ENCODE data around the gene PPP3CA. TPM values are rescaled to one million over a fixed set of nuclear protein-coding genes. Genes with fewer than 3 reads are reported as not detected.
"Not testable (repeated sequence)": the region's sequence is repeated elsewhere in the genome, so short reads cannot be mapped to it uniquely, and the experiment has no call there.

The PPP3CA gene
- total RNA-seq, 2 donors from 2014 or later = 71.3 to 142 TPM

DNA sequence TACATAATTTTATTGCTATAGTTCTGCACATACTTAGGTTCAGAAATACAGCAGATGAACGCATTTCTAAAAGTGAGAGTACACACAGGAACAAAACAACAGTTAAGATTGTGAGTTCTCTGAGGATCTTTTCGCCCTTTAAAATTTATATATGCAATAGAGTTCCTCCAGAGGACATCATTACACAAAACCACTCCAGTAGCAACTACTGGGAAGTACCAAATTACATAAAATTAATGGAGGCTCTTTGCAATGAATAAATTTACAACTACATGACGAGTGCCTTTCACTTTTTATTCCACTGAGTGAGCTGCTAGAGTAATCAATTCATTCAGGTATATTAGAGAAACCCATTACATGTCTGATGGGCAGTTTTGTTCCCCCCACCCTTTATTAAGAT lies 107.2 kb downstream of the PPP3CA start:
- no peak overlapping the region for H3K4me3 ChIP-seq
- no peak for DNase-seq (ENCODE audit: low spot score)
- H3K36me3 ChIP-seq = no peaks in the 10 kb centered on the region
- H3K27ac ChIP-seq = no peak overlapping the region
- H3K4me1 ChIP-seq (replicated peaks) = no peaks in the 10 kb centered on the region
- no peaks in the 10 kb centered on the region for H3K9me3 ChIP-seq
- no peaks in the 10 kb centered on the region for H3K27me3 ChIP-seq (replicated peaks; ENCODE audit: insufficient read depth)
- TF ChIP-seq, protein P1, sequence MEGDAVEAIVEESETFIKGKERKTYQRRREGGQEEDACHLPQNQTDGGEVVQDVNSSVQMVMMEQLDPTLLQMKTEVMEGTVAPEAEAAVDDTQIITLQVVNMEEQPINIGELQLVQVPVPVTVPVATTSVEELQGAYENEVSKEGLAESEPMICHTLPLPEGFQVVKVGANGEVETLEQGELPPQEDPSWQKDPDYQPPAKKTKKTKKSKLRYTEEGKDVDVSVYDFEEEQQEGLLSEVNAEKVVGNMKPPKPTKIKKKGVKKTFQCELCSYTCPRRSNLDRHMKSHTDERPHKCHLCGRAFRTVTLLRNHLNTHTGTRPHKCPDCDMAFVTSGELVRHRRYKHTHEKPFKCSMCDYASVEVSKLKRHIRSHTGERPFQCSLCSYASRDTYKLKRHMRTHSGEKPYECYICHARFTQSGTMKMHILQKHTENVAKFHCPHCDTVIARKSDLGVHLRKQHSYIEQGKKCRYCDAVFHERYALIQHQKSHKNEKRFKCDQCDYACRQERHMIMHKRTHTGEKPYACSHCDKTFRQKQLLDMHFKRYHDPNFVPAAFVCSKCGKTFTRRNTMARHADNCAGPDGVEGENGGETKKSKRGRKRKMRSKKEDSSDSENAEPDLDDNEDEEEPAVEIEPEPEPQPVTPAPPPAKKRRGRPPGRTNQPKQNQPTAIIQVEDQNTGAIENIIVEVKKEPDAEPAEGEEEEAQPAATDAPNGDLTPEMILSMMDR (IDR thresholded peaks at IDR 0.05) = no peak
- no peak for TF ChIP-seq POLR2AphosphoS5 (IDR thresholded peaks at IDR 0.05)
- no peak for TF ChIP-seq POLR2A (IDR thresholded peaks at IDR 0.05)
- intact Hi-C loops (cut with DNase I) = no loop called here
- whole genome bisulfite sequencing = 77% methylated on average over 3 of the region's 3 CpGs

DNA sequence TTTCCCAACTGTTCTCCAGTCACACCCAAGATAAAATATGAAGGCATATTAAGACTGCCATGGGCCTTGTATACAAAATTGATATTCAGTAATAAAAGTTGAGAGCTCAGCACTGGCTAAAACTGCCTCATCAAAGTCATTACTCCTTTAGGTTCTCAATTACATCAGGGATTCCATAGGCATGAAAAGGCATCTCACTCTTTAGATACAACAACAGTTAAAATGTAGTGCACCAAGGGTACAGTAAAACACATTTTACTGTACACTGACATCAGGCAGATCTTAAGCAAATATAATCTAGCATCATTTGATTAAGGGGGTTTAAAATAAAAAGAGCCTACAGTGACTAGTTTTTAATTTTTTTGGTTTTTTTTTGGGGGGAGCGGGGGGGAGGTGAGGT lies 107.7 kb downstream of the PPP3CA start:
- H3K4me3 ChIP-seq = no peak overlapping the region
- no peak for TF ChIP-seq POLR2AphosphoS5 (IDR thresholded peaks at IDR 0.05)
- TF ChIP-seq, protein P1 (IDR thresholded peaks at IDR 0.05) = no peak
- TF ChIP-seq POLR2A (IDR thresholded peaks at IDR 0.05) = no peak
- no peaks in the 10 kb centered on the region for H3K9me3 ChIP-seq
- no peak overlapping the region for H3K27ac ChIP-seq
- intact Hi-C loops (cut with DNase I) = no loop called here
- no peak for DNase-seq (ENCODE audit: low spot score)
- no peaks in the 10 kb centered on the region for H3K27me3 ChIP-seq (replicated peaks; ENCODE audit: insufficient read depth)
- no peaks in the 10 kb centered on the region for H3K4me1 ChIP-seq (replicated peaks)
- 53% methylated on average over 1 of the region's 1 CpG for WGBS
- no peaks in the 10 kb centered on the region for H3K36me3 ChIP-seq

- no peak for DNase-seq (ENCODE audit: low spot score)
- no peaks in the 10 kb centered on the region for H3K9me3 ChIP-seq
- H3K36me3 ChIP-seq = no peaks in the 10 kb centered on the region
- no peaks in the 10 kb centered on the region for H3K27me3 ChIP-seq (replicated peaks; ENCODE audit: insufficient read depth)
- H3K27ac ChIP-seq = no peak overlapping the region
- TF ChIP-seq, protein P1 (IDR thresholded peaks at IDR 0.05) = no peak
- TF ChIP-seq POLR2AphosphoS5 (IDR thresholded peaks at IDR 0.05) = no peak
- no peak for TF ChIP-seq POLR2A (IDR thresholded peaks at IDR 0.05)
- intact Hi-C loops (cut with DNase I) = no loop called here
- no peak overlapping the region for H3K4me3 ChIP-seq
- no peaks in the 10 kb centered on the region for H3K4me1 ChIP-seq (replicated peaks)
- WGBS = 44% methylated on average over 3 of the region's 3 CpGs
Measured at GRCh38 chr4:101238706-101239105, 108.6 kb downstream of the PPP3CA start.

DNA sequence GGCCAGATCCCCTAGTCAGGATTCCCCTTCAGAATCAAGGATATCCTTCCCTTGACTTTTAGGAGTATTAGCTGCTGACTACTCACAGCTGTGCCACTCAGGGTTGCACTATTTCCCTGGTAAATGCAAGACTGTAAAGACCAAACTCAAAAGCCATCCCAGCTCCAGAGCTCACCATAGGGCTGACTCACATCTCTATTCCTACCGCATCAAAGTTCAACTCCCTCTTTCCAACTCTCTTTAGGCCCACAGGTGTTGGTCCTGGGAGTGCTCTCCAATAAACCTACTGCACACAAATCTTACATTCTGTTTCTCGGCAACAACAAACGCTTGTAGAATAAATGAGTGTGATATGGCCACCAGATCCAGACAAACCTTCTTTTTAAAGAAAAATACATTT lies 109.6 kb downstream of the PPP3CA start:
- no peak overlapping the region for H3K27ac ChIP-seq
- 90% methylated on average over 3 of the region's 3 CpGs for WGBS
- DNase-seq (ENCODE audit: low spot score) = no peak

GRCh38 chr4:101236097-101236496 lies 111.2 kb downstream of the PPP3CA start:
- H3K4me1 ChIP-seq (replicated peaks) = no peaks in the 10 kb centered on the region
- intact Hi-C loops (cut with DNase I) = no loop called here
- no peak overlapping the region for H3K4me3 ChIP-seq
- H3K9me3 ChIP-seq = no peaks in the 10 kb centered on the region
- DNase-seq (ENCODE audit: low spot score) = no peak
- TF ChIP-seq POLR2A (IDR thresholded peaks at IDR 0.05) = no peak
- TF ChIP-seq POLR2AphosphoS5 (IDR thresholded peaks at IDR 0.05) = no peak
- TF ChIP-seq, protein P1 (IDR thresholded peaks at IDR 0.05) = no peak
- no peaks in the 10 kb centered on the region for H3K27me3 ChIP-seq (replicated peaks; ENCODE audit: insufficient read depth)
- no peaks in the 10 kb centered on the region for H3K36me3 ChIP-seq
- WGBS = 82% methylated on average over 2 of the region's 2 CpGs
- H3K27ac ChIP-seq = no peak overlapping the region

More for the DNA sequence above, 109.6 kb downstream of the PPP3CA start:
- Histone ChIP-seq H3K27me3 (replicated peaks; ENCODE audit: insufficient read depth) (no peaks in the 10 kb centered on the region), H3K36me3 (no peaks in the 10 kb centered on the region), H3K9me3 (no peaks in the 10 kb centered on the region), H3K4me3 (no peak overlapping the region), H3K4me1 (replicated peaks) (no peaks in the 10 kb centered on the region)
- intact Hi-C loops (cut with DNase I) = no loop called here
- TF ChIP-seq POLR2A (IDR thresholded peaks at IDR 0.05) = no peak
- TF ChIP-seq, protein P1 (IDR thresholded peaks at IDR 0.05) = no peak

DNA sequence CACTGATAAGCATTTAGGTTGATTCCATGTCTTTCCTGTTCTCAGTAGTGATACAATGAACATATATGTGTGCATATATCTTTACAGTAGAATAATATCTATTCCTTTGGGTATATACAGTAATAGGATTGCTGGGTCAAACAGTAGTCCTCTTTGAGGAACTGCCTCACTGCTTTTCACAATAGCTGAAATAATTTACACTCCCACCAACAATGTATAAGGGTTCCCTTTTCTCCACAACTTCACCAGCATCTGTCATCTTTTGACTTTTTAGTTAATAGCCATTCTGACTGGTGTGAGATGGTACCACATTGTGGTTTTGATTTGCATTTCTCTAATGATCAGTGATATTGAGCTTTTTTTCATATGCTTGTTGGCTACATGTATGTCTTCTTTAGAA lies 113.2 kb downstream of the PPP3CA start:
- intact Hi-C loops (cut with DNase I); H3K27me3 ChIP-seq (replicated peaks; ENCODE audit: insufficient read depth); H3K4me1 ChIP-seq (replicated peaks); H3K9me3 ChIP-seq; H3K36me3 ChIP-seq; H3K4me3 ChIP-seq; H3K27ac ChIP-seq; DNase-seq (ENCODE audit: low spot score): not testable (repeated sequence)
